ENCODE measurements around the gene TAPT1.
"Not testable (repeated sequence)": the region's sequence is repeated elsewhere in the genome, so short reads cannot be mapped to it uniquely, and the experiment has no call there.

TAPT1 gene

GRCh38 chr4:16157609-16158503, 68.4 kb downstream of the TAPT1 start:
- H3K27me3 ChIP-seq (ENCODE audit: insufficient read depth, low read depth), result no peaks in the 10 kb centered on the region
- H3K9ac ChIP-seq, result no peak overlapping the region
- H3K36me3 ChIP-seq (ENCODE audit: insufficient read depth), result no peaks in the 10 kb centered on the region
- no peaks in the 10 kb centered on the region for H3K79me2 ChIP-seq (ENCODE audit: insufficient read depth, low read depth)
- TF ChIP-seq CTCF (conservative IDR thresholded peaks at IDR 0.05; ENCODE audit: low read depth, low read length), result no peak
- H3K27ac ChIP-seq, result no peak overlapping the region
- H3K4me2 ChIP-seq, result no peak overlapping the region
- no peak overlapping the region for H2AFZ ChIP-seq (ENCODE audit: low read depth)
- no peak overlapping the region for H3K4me3 ChIP-seq (IDR thresholded peaks at IDR 0.05; ENCODE audit: insufficient read depth, low read depth, low read length)
- H4K20me1 ChIP-seq (ENCODE audit: insufficient read depth), result no peaks in the 10 kb centered on the region
- no peaks in the 10 kb centered on the region for H3K4me1 ChIP-seq (ENCODE audit: low read depth, poor library complexity, severe bottlenecking)

- Histone ChIP-seq H3K36me3 (ENCODE audit: insufficient read depth) (no peaks in the 10 kb centered on the region), H3K79me2 (ENCODE audit: insufficient read depth, low read depth) (no peaks in the 10 kb centered on the region), H3K27ac (no peak overlapping the region), H3K4me2 (no peak overlapping the region), H3K4me1 (ENCODE audit: low read depth, poor library complexity, severe bottlenecking) (no peaks in the 10 kb centered on the region), H3K4me3 (IDR thresholded peaks at IDR 0.05; ENCODE audit: insufficient read depth, low read depth, low read length) (no peak overlapping the region), H3K9ac (no peak overlapping the region), H4K20me1 (ENCODE audit: insufficient read depth) (no peaks in the 10 kb centered on the region), H3K27me3 (ENCODE audit: insufficient read depth, low read depth) (no peaks in the 10 kb centered on the region), H2AFZ (ENCODE audit: low read depth) (no peak overlapping the region)
- no peak for TF ChIP-seq CTCF (conservative IDR thresholded peaks at IDR 0.05; ENCODE audit: low read depth, low read length)
These were observed 70.6 kb downstream of the TAPT1 start for GRCh38 chr4:16155528-16156169.

- TF ChIP-seq CTCF (conservative IDR thresholded peaks at IDR 0.05; ENCODE audit: low read depth, low read length), result no peak
- no peak overlapping the region for H2AFZ ChIP-seq (ENCODE audit: low read depth)
These were observed 71.8 kb downstream of the TAPT1 start for GRCh38 chr4:16154451-16154850.

GRCh38 chr4:16150716-16151115, 75.6 kb downstream of the TAPT1 start:
- no peak overlapping the region for H3K9ac ChIP-seq
- no peak overlapping the region for H3K4me2 ChIP-seq
- H2AFZ ChIP-seq (ENCODE audit: low read depth), result no peak overlapping the region
- no peak overlapping the region for H3K27ac ChIP-seq
- no peak overlapping the region for H3K4me3 ChIP-seq (IDR thresholded peaks at IDR 0.05; ENCODE audit: insufficient read depth, low read depth, low read length)
- TF ChIP-seq CTCF (conservative IDR thresholded peaks at IDR 0.05; ENCODE audit: low read depth, low read length), result no peak
- no peaks in the 10 kb centered on the region for H3K27me3 ChIP-seq (ENCODE audit: insufficient read depth, low read depth)
- H3K36me3 ChIP-seq (ENCODE audit: insufficient read depth), result no peaks in the 10 kb centered on the region
- peaks cover 10% of the 10 kb centered on the region for H3K4me1 ChIP-seq (ENCODE audit: low read depth, poor library complexity, severe bottlenecking)
- no peaks in the 10 kb centered on the region for H4K20me1 ChIP-seq (ENCODE audit: insufficient read depth)
- H3K79me2 ChIP-seq (ENCODE audit: insufficient read depth, low read depth), result no peaks in the 10 kb centered on the region

More at GRCh38 chr4:16154451-16154850, 71.8 kb downstream of the TAPT1 start:
- H3K4me1 ChIP-seq (ENCODE audit: low read depth, poor library complexity, severe bottlenecking), result peaks cover 9% of the 10 kb centered on the region
- no peaks in the 10 kb centered on the region for H3K36me3 ChIP-seq (ENCODE audit: insufficient read depth)
- no peak overlapping the region for H3K27ac ChIP-seq
- H3K4me2 ChIP-seq, result no peak overlapping the region
- H3K79me2 ChIP-seq (ENCODE audit: insufficient read depth, low read depth), result no peaks in the 10 kb centered on the region
- no peaks in the 10 kb centered on the region for H4K20me1 ChIP-seq (ENCODE audit: insufficient read depth)
- H3K9ac ChIP-seq, result no peak overlapping the region
- H3K4me3 ChIP-seq (IDR thresholded peaks at IDR 0.05; ENCODE audit: insufficient read depth, low read depth, low read length), result no peak overlapping the region
- H3K27me3 ChIP-seq (ENCODE audit: insufficient read depth, low read depth), result no peaks in the 10 kb centered on the region

GRCh38 chr4:16144913-16145312, 81.4 kb downstream of the TAPT1 start:
- H3K4me3 ChIP-seq (IDR thresholded peaks at IDR 0.05; ENCODE audit: insufficient read depth, low read depth, low read length); H3K36me3 ChIP-seq (ENCODE audit: insufficient read depth); H3K4me2 ChIP-seq; H3K27me3 ChIP-seq (ENCODE audit: insufficient read depth, low read depth); H4K20me1 ChIP-seq (ENCODE audit: insufficient read depth); H3K27ac ChIP-seq; H3K79me2 ChIP-seq (ENCODE audit: insufficient read depth, low read depth); H3K9ac ChIP-seq; H3K4me1 ChIP-seq (ENCODE audit: low read depth, poor library complexity, severe bottlenecking); H2AFZ ChIP-seq (ENCODE audit: low read depth): not testable (repeated sequence)
